ENCODE results near the gene PTPRG. TPM values are rescaled to one million over a fixed set of nuclear protein-coding genes. Genes with fewer than 3 reads are reported as not detected.

The PTPRG gene
- total RNA-seq, 1 donor from 2014 or later: 0.22 TPM

DNA sequence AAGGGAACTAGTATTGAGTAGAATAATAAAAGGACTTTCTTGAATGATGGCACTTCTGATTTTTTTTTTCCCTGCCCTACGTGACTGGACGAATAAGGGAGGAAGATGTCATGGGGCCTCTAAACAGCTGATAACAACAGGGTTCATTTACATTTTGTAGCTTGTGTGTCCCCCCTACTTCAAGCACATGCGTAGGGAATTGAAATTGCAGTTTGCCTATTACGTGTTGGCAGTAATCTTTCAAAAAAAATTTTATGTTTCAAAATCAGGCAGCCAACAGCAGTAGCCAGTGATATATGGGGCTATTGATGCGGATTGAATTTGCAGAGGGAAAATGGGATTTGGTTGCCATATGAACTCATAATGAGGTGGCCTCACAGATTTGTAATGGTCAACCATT is 58.7 kb downstream of the PTPRG start:
- TF ChIP-seq, protein P1, sequence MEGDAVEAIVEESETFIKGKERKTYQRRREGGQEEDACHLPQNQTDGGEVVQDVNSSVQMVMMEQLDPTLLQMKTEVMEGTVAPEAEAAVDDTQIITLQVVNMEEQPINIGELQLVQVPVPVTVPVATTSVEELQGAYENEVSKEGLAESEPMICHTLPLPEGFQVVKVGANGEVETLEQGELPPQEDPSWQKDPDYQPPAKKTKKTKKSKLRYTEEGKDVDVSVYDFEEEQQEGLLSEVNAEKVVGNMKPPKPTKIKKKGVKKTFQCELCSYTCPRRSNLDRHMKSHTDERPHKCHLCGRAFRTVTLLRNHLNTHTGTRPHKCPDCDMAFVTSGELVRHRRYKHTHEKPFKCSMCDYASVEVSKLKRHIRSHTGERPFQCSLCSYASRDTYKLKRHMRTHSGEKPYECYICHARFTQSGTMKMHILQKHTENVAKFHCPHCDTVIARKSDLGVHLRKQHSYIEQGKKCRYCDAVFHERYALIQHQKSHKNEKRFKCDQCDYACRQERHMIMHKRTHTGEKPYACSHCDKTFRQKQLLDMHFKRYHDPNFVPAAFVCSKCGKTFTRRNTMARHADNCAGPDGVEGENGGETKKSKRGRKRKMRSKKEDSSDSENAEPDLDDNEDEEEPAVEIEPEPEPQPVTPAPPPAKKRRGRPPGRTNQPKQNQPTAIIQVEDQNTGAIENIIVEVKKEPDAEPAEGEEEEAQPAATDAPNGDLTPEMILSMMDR (IDR thresholded peaks at IDR 0.05): no peak
- Mint-ChIP-seq H3K27me3 (no peaks in the 10 kb centered on the region), H3K36me3 (ENCODE audit: low read depth) (no peaks in the 10 kb centered on the region), H3K27ac (no peak overlapping the region), H3K4me3 (no peak overlapping the region), H3K4me1 (no peaks in the 10 kb centered on the region), H3K9me3 (no peaks in the 10 kb centered on the region)
- DNase-seq (no peak), ATAC-seq (ENCODE audit: low read depth) (no peak)
- ChIA-PET POLR2A (interaction anchor here (0.6 kb wide), 1 partner anchor 30 kb away, joined by 3 read pairs; no protein-coding TSS in a partner anchor), CTCF (no interaction called here)
- intact Hi-C loops (cut with micrococcal nuclease): no loop called here

DNA sequence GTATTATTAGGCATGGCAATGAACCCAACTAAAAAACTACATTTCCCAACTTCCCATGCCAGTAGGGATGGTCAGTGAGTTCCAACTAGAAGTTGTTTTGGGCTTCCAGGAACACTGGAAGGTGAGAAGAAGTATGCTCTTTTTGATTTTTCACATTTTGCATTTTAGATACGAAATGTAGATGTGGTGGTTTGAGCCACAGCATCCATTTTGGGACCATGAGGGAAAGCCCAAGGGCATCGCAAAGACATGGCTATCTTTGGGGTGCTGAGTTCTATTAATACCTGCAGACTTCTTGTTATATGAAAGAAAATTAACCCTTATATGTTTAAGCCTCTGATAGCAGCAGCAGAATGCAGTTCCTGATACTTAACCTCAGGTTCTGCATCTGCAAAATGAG is 62.9 kb downstream of the PTPRG start:
- H3K27ac Mint-ChIP-seq: no peak overlapping the region
- H3K9me3 Mint-ChIP-seq: no peaks in the 10 kb centered on the region
- H3K4me1 Mint-ChIP-seq: no peaks in the 10 kb centered on the region
- H3K4me3 Mint-ChIP-seq: no peak overlapping the region
- ATAC-seq (ENCODE audit: low read depth) (no peak), DNase-seq (no peak)
- no peaks in the 10 kb centered on the region for H3K36me3 Mint-ChIP-seq (ENCODE audit: low read depth)
- intact Hi-C loops (cut with micrococcal nuclease): no loop called here
- no peaks in the 10 kb centered on the region for H3K27me3 Mint-ChIP-seq
- TF ChIP-seq, protein P1 (IDR thresholded peaks at IDR 0.05): no peak
- POLR2A ChIA-PET: no interaction called here
- CTCF ChIA-PET: no interaction called here

DNA sequence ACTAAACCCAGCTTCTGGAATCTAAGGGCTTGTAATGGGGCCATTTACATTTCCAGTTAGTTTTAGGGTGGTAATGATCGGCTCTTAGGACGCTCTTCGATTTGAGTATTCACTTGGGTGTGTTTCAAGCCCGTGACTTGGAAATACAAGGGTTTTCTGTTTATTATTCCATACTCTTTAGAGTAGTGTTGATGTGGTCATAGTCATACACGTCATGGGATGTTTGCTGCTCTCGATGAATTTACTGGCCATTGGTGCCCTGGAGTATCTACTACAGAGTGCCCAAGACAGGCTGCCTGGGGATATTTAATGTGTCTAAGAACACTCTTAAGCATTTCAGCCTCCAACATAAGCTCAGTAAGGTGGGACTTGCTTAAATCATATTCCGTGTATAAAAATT is 64.1 kb downstream of the PTPRG start:
- Mint-ChIP-seq H3K4me1 (no peaks in the 10 kb centered on the region), H3K27ac (no peak overlapping the region), H3K4me3 (no peak overlapping the region), H3K36me3 (ENCODE audit: low read depth) (no peaks in the 10 kb centered on the region), H3K27me3 (no peaks in the 10 kb centered on the region), H3K9me3 (no peaks in the 10 kb centered on the region)
- ATAC-seq (ENCODE audit: low read depth): no peak
- DNase-seq: no peak
- ChIA-PET CTCF (no interaction called here), POLR2A (no interaction called here)
- intact Hi-C loops (cut with micrococcal nuclease): no loop called here
- TF ChIP-seq, protein P1 (IDR thresholded peaks at IDR 0.05): no peak

DNA sequence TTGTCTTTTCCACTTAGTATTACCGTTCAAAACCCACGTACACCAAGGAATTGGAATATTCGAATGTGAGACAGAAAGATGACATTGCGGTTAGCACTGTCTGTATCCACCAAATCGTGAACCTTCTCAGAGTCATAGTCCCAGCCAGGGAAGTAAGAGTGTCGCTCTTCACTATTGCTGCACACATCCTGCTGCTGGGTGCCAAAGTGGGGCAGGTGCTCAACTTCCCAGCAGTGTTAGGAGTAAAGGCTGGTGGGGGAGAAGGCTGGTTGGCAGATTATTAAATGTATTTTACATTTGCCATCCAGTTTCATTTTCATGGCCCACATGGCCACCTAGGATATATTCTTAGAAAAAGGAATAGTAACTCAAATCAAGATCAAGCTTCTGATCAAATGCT is 65.1 kb downstream of the PTPRG start:
- H3K4me3 Mint-ChIP-seq: no peak overlapping the region
- ChIA-PET POLR2A (no interaction called here), CTCF (no interaction called here)
- H3K36me3 Mint-ChIP-seq (ENCODE audit: low read depth): no peaks in the 10 kb centered on the region
- no peak overlapping the region for H3K27ac Mint-ChIP-seq
- ATAC-seq (ENCODE audit: low read depth) (no peak), DNase-seq (no peak)
- no peaks in the 10 kb centered on the region for H3K9me3 Mint-ChIP-seq
- intact Hi-C loops (cut with micrococcal nuclease): no loop called here
- H3K27me3 Mint-ChIP-seq: no peaks in the 10 kb centered on the region
- no peaks in the 10 kb centered on the region for H3K4me1 Mint-ChIP-seq
- TF ChIP-seq, protein P1 (IDR thresholded peaks at IDR 0.05): no peak

DNA sequence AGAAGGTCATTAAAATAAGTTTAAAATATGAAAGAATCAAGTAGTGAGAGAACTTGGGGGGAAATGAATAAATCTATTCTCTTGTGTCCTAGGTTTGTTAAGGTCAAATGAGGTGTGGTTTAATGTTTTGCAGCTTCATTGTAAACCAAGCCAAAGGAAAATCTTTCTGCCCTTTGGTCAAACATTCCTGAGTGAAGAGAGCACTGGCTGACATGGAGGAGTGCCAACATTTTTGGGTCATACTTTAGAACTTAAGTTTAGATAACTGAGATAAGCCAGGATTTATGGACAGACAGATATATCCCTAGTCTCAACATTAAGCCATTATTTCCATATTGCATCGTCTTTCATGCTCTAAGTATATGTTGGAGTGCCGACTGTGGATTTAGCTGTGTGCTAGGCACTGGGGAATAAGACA is 66.4 kb downstream of the PTPRG start:
- intact Hi-C loops (cut with micrococcal nuclease): no loop called here
- TF ChIP-seq, protein P1 (IDR thresholded peaks at IDR 0.05): no peak
- Mint-ChIP-seq H3K4me3 (no peak overlapping the region), H3K27me3 (no peaks in the 10 kb centered on the region), H3K27ac (no peak overlapping the region), H3K9me3 (no peaks in the 10 kb centered on the region), H3K4me1 (peaks cover 3% of the 10 kb centered on the region), H3K36me3 (ENCODE audit: low read depth) (no peaks in the 10 kb centered on the region)
- ChIA-PET CTCF (no interaction called here), POLR2A (no interaction called here)
- DNase-seq: no peak
- no peak for ATAC-seq (ENCODE audit: low read depth)

Measured in activated B cell treated with CpG ODN at 0.5 μM for 24 hours (primary cell).